Heart left ventricle (tissue), 16 donors: ENCODE results near the gene STPG3. TPM values are rescaled to one million over a fixed set of nuclear protein-coding genes. Genes with fewer than 3 reads are reported as not detected.

Experiments used
- ATAC-seq, 4 donors: fragments of 200-7000 bp; cut with Tn5 transposase; one replicate each; pipeline ENCODE4 v1.9.1; 2020 to 2022; ENCODE audit warnings: moderate library complexity in 4 of 4, mild to moderate bottlenecking in 3 of 4, moderate number of reproducible peaks in 1 of 4
- DNase-seq, 5 donors: peaks; one replicate each; pipeline ENCODE4 v3.0.0-alpha.2; 2020
- H3K27ac ChIP-seq, 12 donors: fragments of 200-600 bp; sonication (generic) in 4 of 12; one replicate each; pipeline versions ENCODE4 v1.5.0 to v1.8.0; 2016 to 2022; ENCODE audit warnings: mild to moderate bottlenecking in 2 of 12
- H3K27me3 ChIP-seq, 9 donors: fragments of 200-600 bp; sonication (generic) in 2 of 9; one replicate each; pipeline versions ENCODE4 v1.5.1 to v1.8.0; 2016 to 2022; ENCODE audit warnings: mild to moderate bottlenecking in 3 of 9
- H3K36me3 ChIP-seq, 9 donors: fragments of 200-600 bp; sonication (generic) in 2 of 9; one replicate each; pipeline versions ENCODE4 v1.5.0 to v1.8.0; 2018 to 2022; ENCODE audit warnings: mild to moderate bottlenecking in 2 of 9
- H3K4me1 ChIP-seq, 12 donors: fragments of 200-600 bp; sonication (generic) in 4 of 12; one replicate each; pipeline versions ENCODE4 v1.5.0 to v1.8.0; 2016 to 2022; ENCODE audit warnings: mild to moderate bottlenecking in 3 of 12
- H3K4me3 ChIP-seq, 12 donors: fragments of 200-600 bp; sonication (generic) in 4 of 12; one replicate each; pipeline versions ENCODE4 v1.5.0 to v1.8.0; 2017 to 2022; ENCODE audit warnings: mild to moderate bottlenecking in 9 of 12, moderate library complexity in 4 of 12
- H3K9me3 ChIP-seq, 12 donors: fragments of 200-600 bp; sonication (generic) in 4 of 12; one replicate each; pipeline versions ENCODE4 v1.5.0 to v1.8.0; 2016 to 2022; ENCODE audit warnings: mild to moderate bottlenecking in 1 of 12
- POLR2A ChIP-seq, 2 donors: fragments of 450-650 bp; IDR thresholded peaks; one replicate each; pipeline ENCODE4 v1.6.1; 2017; ENCODE audit warnings: antibody characterized with exemption in 2 of 2, mild to moderate bottlenecking in 2 of 2, moderate library complexity in 2 of 2
- WGBS, 4 donors: extraction: QIAGEN DNeasy Blood & Tissue Kit in 2 of 4; methylation state at CpG; one replicate each; pipeline versions ENCODE4 v1.1.5 to v1.1.7; 2013 to 2018; 5-methylcytosine and 5-hydroxymethylcytosine counted together
- intact Hi-C, 10 donors: fragments of 100-400 bp; cut with DNase I; formaldehyde crosslinking; loops; one replicate each; pipeline versions ENCODE4 v1.11.1 to v1.14.2; 2022
- polyA plus RNA-seq, 2 donors: library from polyadenylated mRNA; stranded (reverse); fragments of 200-250 nt; gene quantifications; one replicate each; pipeline ENCODE4 v1.2.3, GENCODE V29; 2013
- total RNA-seq, 9 donors: library from RNA; depleted of rRNA in 2 of 9; stranded (reverse); fragments of >200 nt in 2 of 9; fragmentation: NEBNext Ultra II Directional in 3 of 9; extraction: Animal tissue kit (Norgen Biotek cat#: 25700) in 3 of 9; gene quantifications; one replicate each; pipeline versions ENCODE4 v1.1.0 to v1.2.4, GENCODE V29; 2016 to 2023
- TF ChIP-seq, protein P1 (sequence below), 12 donors: fragments of 200-600 bp; sonication (generic) in 4 of 12; IDR thresholded peaks; one replicate each; pipeline versions ENCODE4 v1.5.0 to v1.8.0; 2018 to 2022; ENCODE audit warnings: antibody characterized with exemption in 12 of 12, mild to moderate bottlenecking in 5 of 12
- donor health status: ischemic (EF 13 %, LVEDD 7.1; RV severe dilation, severe dysfunction).
- donor health status: healthy with polysubstance abuse.
- donor health status: DM: no; HTN: yes; CAD: no.
- donor health status: DM: no; HTN: no; CAD: no.
- donor health status: ischemic (EF 25% LVEDD 6.9; RV normal size, moderate dysfunction).
- donor health status: ischemic (EF 25% LVEDD 5.7; RV mildly dilated, moderate dysfunction).
- donor health status: healthy.
- donor health status: DM: yes; HTN: yes; CAD: no.
- donor health status: ischemic (EF 35%, LVEDD 5.7; RV mildly dilated, moderate dysfunction).
- donor health status: nonischemic (EF 11% LVEDD 7.7; RV severe dilation, severe dysfunction).
- donor health status: DM: yes; HTN: yes; CAD: no.
- donor health status: PGD.
- donor health status: ischemic (EF 29% LVEDD 5.4; RV normal size, mild dysfunction).
- donor health status: nonischemic (EF 23%, LVEDD 6.1; RV moderate dilation, normal function).

Gene STPG3
- total and polyA plus RNA-seq, 11 donors = 0.23 to 0.61 (median 0.31) TPM; not detected in 8

GRCh38 chr9:137293482-137294090 lies 42.5 kb downstream of the STPG3 start:
- Histone ChIP-seq H3K27ac (no peak overlapping the region), H3K9me3 (peaks cover 0 to 3% (median 0%) of the 10 kb centered on the region in 12 donors), H3K36me3 (no peaks in the 10 kb centered on the region), H3K4me3 (no peak overlapping the region), H3K4me1 (peaks cover 0 to 45% (median 25%) of the 10 kb centered on the region in 12 donors), H3K27me3 (peaks cover 0 to 46% (median 15%) of the 10 kb centered on the region in 9 donors)
- TF ChIP-seq, protein P1, sequence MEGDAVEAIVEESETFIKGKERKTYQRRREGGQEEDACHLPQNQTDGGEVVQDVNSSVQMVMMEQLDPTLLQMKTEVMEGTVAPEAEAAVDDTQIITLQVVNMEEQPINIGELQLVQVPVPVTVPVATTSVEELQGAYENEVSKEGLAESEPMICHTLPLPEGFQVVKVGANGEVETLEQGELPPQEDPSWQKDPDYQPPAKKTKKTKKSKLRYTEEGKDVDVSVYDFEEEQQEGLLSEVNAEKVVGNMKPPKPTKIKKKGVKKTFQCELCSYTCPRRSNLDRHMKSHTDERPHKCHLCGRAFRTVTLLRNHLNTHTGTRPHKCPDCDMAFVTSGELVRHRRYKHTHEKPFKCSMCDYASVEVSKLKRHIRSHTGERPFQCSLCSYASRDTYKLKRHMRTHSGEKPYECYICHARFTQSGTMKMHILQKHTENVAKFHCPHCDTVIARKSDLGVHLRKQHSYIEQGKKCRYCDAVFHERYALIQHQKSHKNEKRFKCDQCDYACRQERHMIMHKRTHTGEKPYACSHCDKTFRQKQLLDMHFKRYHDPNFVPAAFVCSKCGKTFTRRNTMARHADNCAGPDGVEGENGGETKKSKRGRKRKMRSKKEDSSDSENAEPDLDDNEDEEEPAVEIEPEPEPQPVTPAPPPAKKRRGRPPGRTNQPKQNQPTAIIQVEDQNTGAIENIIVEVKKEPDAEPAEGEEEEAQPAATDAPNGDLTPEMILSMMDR (IDR thresholded peaks at IDR 0.05) = no peak
- TF ChIP-seq POLR2A (IDR thresholded peaks at IDR 0.05) = no peak
- DNase-seq (no peak), ATAC-seq (no peak)
- intact Hi-C loops = loop anchor here in 6 of 10 donors (2.0 to 10.0 kb wide), 6 partner anchors 113 to 234 kb away; no protein-coding TSS in a partner anchor
- 69 to 79% (median 73%) methylated on average over 29 of the region's 29 CpGs for WGBS, 4 donors

DNA sequence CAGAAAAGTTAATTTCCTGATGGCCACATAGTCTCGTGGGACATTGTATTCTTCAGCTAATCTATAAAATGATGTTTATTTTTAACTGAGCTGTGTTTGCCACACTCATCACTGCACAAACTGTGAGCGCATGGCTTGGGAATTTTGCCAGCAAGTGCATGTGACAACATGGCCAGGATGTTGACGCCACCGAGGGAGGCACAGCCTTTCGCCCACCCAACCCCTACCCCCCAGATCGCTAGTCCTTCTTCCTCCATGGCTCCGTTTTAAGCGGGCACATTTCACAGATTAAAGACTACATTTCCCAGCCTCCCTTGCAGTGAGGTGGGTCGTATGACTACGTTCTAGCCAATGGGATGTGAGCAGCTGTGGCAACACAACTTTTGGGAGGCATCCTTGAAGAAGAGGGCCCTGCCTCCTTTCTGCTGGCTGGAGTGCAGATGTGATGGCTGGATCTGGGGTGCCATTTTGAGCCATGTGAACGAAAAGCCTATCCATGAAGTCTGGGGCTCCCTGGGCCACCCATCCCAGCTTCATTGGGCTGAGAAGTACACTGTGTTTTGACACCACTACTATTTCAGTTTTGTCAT lies 43.1 kb downstream of the STPG3 start:
- Histone ChIP-seq H3K27ac (peak overlapping the region in 1 of 12 donors; percentile 89), H3K4me3 (no peak overlapping the region), H3K27me3 (peaks cover 0 to 52% (median 20%) of the 10 kb centered on the region in 9 donors), H3K9me3 (peaks cover 0 to 3% (median 0%) of the 10 kb centered on the region in 12 donors), H3K4me1 (peaks cover 0 to 49% (median 25%) of the 10 kb centered on the region in 12 donors), H3K36me3 (peaks cover 0 to 4% (median 0%) of the 10 kb centered on the region in 9 donors)
- peak in 3 of 5 donors; percentile 36 to 40 (median 37) for DNase-seq
- intact Hi-C loops = loop anchor here in 6 of 10 donors (2.0 to 10.0 kb wide), 6 partner anchors 113 to 233 kb away; no protein-coding TSS in a partner anchor
- peak in 3 of 4 donors; percentile 5 to 45 (median 31) for ATAC-seq
- WGBS, 4 donors = 32 to 40% (median 34%) methylated on average over 11 of the region's 11 CpGs
- TF ChIP-seq POLR2A (IDR thresholded peaks at IDR 0.05) = no peak
- TF ChIP-seq, protein P1 (IDR thresholded peaks at IDR 0.05) = no peak

- Histone ChIP-seq H3K9me3 (peaks cover 0 to 3% (median 0%) of the 10 kb centered on the region in 12 donors), H3K4me3 (peak overlapping the region in 11 of 12 donors; percentile 17 to 70 (median 52)), H3K27ac (peak overlapping the region in 5 of 12 donors; percentile 49 to 96 (median 89)), H3K4me1 (peaks cover 0 to 55% (median 27%) of the 10 kb centered on the region in 12 donors), H3K27me3 (peaks cover 0 to 57% (median 20%) of the 10 kb centered on the region in 9 donors), H3K36me3 (peaks cover 0 to 8% (median 0%) of the 10 kb centered on the region in 9 donors)
- intact Hi-C loops = loop anchor here in 9 of 10 donors (2.0 to 10.0 kb wide), 6 partner anchors 112 to 233 kb away; no protein-coding TSS in a partner anchor
- DNase-seq (peak in 4 of 5 donors; percentile 31 to 63 (median 40)), ATAC-seq (peak in 2 of 4 donors; percentile 2 to 12)
- TF ChIP-seq, protein P1 (IDR thresholded peaks at IDR 0.05) = peak in 10 of 12 donors; percentile 19 to 39 (median 30)
- no peak for TF ChIP-seq POLR2A (IDR thresholded peaks at IDR 0.05)
- WGBS, 4 donors = 20 to 39% (median 25%) methylated on average over 20 to 35 of the region's 35 CpGs
These were observed 43.7 kb downstream of the STPG3 start for GRCh38 chr9:137294681-137295237.
